HG03442 (cell line): Measurements from ENCODE around the gene IL17RA.
"Not testable (repeated sequence)": the region's sequence is repeated elsewhere in the genome, so short reads cannot be mapped to it uniquely, and the experiment has no call there.

Experiments
- ATAC-seq: cut with Tn5 transposase; IDR thresholded peaks from one replicate; pipeline ENCODE4 v1.9.1; 2021; ENCODE audit warnings: mild to moderate bottlenecking, moderate library complexity; ENCODE audit not compliant: unreplicated experiment

The IL17RA gene

GRCh38 chr22:17118342-17118741, 33.5 kb downstream of the IL17RA start:
- ATAC-seq, result no peak

GRCh38 chr22:17119481-17120202, 34.8 kb downstream of the IL17RA start:
- ATAC-seq, result no peak

DNA sequence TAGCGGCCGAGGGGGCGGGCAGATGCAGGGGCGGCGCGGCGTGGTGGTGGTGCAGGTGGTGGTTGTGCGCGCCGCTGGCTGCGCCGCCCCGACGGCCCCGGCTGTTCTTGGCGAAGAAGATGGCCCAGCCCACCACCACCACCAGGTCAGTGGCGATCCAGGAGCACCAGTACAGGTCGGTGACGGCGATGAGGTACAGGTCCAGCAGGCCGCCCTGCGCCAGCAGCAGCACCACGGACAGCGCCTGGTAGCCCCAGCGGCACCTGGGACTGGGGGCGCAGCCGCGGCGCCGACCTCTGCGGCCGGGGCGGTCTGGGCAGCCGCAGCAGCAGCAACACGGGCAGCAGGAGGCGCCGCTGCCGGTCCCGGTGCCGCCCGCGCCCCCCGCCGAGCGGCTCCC, 35.5 kb downstream of the IL17RA start:
- ATAC-seq, result no peak

- ATAC-seq, result no peak
These were observed 36.0 kb downstream of the IL17RA start for GRCh38 chr22:17120711-17121232.

DNA sequence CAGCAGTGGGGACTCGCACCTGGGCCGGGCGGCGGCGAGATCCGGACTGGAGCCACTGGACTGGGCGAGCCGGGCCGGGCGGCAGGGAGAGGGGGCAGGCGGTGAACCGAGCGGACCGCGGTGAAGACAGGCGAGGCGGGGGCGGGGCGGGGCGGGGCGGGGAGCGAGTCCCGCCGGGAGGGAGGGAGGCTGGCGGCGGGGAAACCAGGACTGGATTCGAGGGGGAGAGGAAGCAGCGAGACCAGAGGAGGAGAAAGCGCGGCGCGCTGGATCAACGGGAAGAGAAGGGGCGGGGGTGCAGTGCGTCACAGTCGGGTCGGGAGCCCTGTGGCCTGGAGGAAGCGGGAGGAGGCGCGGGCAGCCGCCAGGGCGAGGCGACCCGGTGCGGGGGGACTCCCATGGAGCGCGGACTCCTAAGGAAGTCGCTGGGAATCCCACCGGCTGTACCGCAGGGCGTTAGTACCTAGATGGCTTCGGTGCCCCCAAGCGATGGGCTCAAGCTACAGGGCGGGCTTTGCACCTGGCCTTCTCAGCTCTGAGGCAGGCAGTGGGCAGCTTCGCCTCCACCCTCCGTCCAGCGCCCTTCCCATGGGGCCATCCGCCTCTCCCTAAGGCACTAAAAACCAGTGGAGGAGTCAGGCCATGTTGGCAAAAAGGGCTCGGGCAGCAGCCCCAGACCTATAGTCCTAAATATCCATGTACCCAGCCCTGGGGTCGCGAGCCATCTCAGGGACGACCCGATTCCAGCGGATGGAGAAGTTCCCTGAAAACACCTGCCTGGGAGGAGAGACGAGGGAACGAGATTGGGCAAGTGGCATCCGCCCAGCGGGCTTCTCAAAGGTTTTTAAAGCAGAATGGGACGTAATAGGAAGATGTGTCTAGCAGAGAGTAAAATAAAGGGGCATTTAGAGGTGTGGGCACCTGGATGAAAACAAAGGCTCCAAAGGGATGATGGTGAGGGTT, 36.7 kb downstream of the IL17RA start, which contains the start of gene TMEM121B:
Gene TMEM121B (minus strand): TSS at position 128 of the 963 bp plus-strand sequence. CDS start 233 bp downstream, outside the sequence.
- ATAC-seq, result no peak

DNA sequence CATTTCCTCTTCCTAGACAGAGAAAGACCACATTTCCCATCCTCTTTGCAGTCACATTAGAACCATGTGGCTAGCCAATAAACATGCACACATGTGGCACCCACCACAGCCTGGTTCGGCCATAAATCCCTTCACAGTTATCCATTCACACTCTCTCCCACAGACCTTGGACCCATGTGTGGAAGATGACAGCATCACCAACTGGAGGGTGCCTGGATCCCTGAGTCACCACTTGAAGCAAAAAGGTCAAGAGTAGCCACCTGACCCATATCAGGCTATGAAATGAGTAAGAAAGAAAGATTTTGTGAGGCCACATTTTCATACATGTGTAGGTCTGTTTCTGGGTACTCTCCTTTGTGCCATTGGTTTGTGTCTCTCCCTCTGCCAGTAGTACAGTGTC, 45.4 kb downstream of the IL17RA start:
- no peak for ATAC-seq

GRCh38 chr22:17131686-17132085, 46.9 kb downstream of the IL17RA start:
- ATAC-seq, result no peak

GRCh38 chr22:17132112-17132511, 47.3 kb downstream of the IL17RA start:
- ATAC-seq, result no peak

- no peak for ATAC-seq
These were observed 48.3 kb downstream of the IL17RA start for GRCh38 chr22:17133137-17133536.

DNA sequence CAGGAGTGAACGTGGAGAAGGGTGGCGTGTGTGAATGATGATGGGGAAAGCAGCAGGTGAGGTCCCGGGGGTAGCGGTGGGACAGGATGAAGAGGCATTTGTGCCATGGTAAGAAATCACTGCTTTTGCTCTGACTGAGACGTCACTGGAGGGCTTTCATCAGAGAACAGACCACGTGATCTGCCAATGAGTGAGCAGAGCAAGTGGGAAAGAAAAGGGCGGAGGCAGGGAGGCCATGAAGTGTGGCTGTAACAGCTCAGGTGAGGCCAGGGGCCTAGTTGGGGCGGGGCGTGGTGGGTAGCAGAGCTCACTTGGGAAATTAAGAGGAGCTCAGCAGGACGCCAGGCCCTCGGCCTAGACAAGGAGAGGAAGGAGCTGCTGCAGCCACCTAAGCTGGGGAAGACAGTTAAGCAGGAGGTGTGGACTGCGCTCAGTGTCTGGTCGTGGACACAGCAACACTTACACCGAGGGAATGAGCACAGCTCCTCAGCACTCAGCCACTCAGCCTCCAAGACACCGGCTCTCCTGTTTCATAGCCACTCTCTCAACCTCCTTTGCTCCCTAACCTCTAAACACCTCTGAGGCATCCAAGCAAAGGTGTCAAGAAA, 50.5 kb downstream of the IL17RA start:
- no peak for ATAC-seq

GRCh38 chr22:17137170-17137569, 52.4 kb downstream of the IL17RA start:
- no peak for ATAC-seq

GRCh38 chr22:17137861-17138425, 53.1 kb downstream of the IL17RA start:
- ATAC-seq, result no peak

GRCh38 chr22:17138513-17138912, 53.7 kb downstream of the IL17RA start:
- ATAC-seq, result no peak

GRCh38 chr22:17140022-17140421, 55.2 kb downstream of the IL17RA start:
- no peak for ATAC-seq

GRCh38 chr22:17140826-17141766, 56.3 kb downstream of the IL17RA start:
- ATAC-seq, result no peak

DNA sequence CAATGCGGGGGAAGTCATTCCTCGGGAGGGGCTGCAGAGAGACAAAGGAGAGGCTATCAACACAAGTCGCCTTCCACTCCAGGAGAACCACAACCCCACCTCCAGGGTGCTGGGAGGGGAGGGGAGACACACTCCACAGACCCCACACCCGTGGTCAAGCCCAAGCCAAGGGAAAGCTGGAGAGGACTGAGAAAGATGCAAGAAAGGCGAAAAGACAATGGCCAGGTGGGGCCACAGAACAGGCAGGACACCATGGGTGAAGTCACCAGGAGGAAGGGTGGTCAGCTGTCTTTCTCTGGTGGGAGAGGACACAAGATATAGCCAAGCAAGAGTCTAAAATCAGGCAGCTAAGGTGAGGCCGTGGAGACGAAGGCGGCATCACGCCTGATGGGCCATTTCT, 58.3 kb downstream of the IL17RA start:
- ATAC-seq, result no peak

DNA sequence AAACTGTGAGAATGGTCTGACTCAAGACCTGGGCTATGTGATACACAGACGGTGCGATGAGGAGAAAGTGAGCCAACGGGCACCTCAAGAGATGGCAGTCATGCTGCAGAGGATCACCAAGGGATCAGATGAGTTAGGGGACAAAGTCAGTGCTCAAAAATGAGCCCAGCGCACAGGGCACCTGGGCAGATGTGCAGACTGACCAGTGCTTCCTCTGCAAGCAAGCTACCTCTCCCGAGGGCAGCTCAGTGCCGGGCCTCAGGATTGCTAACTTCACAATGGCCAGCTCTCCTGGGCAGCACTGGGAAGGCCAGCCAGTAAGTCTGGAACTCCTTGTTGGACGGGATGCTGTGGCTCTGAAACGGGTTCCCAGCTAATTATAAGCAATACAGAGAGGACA, 59.0 kb downstream of the IL17RA start:
- no peak for ATAC-seq

DNA sequence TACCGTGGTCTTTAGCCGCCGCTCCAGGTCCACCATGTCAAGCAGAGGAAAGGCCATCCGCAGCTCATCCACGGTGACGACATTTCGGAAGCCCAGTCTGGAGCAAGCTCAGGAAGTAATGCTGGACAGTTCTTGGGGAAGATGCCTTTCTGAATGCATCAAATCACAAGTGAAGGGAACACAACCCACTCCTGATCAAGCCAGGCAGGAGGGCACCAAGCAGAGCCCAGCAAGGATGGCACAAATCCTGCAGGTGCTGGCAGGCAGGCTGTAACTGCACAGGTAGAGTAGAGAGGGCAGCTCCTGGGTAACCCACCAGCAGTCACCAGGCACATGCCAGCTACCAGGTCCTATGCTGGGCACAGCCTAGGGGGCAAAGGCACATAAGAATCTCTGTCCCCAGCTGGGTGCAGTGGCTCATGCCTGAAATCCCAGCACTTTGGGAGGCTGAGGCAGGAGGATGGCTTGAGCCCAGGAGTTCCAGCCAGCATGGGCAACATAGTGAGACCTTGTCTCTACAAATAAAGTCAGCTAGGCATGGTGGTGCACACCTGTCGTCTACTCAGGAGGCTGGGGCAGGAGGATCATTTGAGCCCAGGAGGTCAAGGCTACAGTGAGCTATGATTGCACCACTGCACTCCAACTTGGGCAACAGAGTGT, 60.4 kb downstream of the IL17RA start:
- no peak for ATAC-seq

GRCh38 chr22:17147458-17147857, 62.7 kb downstream of the IL17RA start:
- ATAC-seq, result not testable (repeated sequence)
